IMR-90 (cell line): ENCODE results near the gene UQCRC2. TPM values are rescaled to one million over a fixed set of nuclear protein-coding genes. Genes with fewer than 3 reads are reported as not detected.

Experiments
- ATAC-seq: fragments of 200-7000 bp; cut with Tn5 transposase; 2 replicates; pipeline ENCODE4 v1.9.1; 2020; ENCODE audit warnings: low read depth, mild to moderate bottlenecking, moderate library complexity
- BruUV-seq: library from RNA; stranded (reverse); fragments of 400-500 nt; replicated peaks from 2 replicates; lab custom pipeline; 2021; lab: Mats Ljungman, UMichigan
- CTCF ChIA-PET: fragments of 300-600 bp; formaldehyde crosslinking; extraction: SDS; loops from one replicate; lab custom pipeline; 2021; ENCODE audit warnings: antibody characterized with exemption; lab: Yijun Ruan, JAX
- POLR2A ChIA-PET: fragments of 300-600 bp; sonication (Branson Sonifier 250); formaldehyde crosslinking; loops from one replicate; lab custom pipeline; 2022; ENCODE audit warnings: antibody characterized with exemption; ENCODE audit not compliant: unreplicated experiment; lab: Charles Lee
- DNase-seq: peaks from one replicate; pipeline ENCODE4 v3.0.0; 2013
- H2AFZ ChIP-seq: replicated peaks from 2 replicates; pipeline ENCODE3; 2013; ENCODE audit warnings: low read length, mild to moderate bottlenecking; ENCODE audit not compliant: poor library complexity
- H2AK5ac ChIP-seq: 2 replicates; pipeline ENCODE4 v1.6.1; 2013; ENCODE audit warnings: low read depth, low read length, inconsistent platforms
- H2AK9ac ChIP-seq: replicated peaks from 2 replicates; pipeline ENCODE3; 2013; ENCODE audit warnings: mild to moderate bottlenecking, low read depth, low read length, moderate library complexity; ENCODE audit not compliant: poor library complexity
- H2BK120ac ChIP-seq: 2 replicates; pipeline ENCODE4 v1.6.1; 2013; ENCODE audit warnings: low read depth, low read length, inconsistent platforms
- H2BK15ac ChIP-seq: 3 replicates; pipeline ENCODE4 v1.6.1; 2013; ENCODE audit warnings: low read depth, low read length, inconsistent platforms
- H2BK20ac ChIP-seq: 2 replicates; pipeline ENCODE4 v1.6.1; 2013; ENCODE audit warnings: low read depth, mild to moderate bottlenecking, inconsistent platforms, low read length, moderate library complexity
- H2BK5ac ChIP-seq: 2 replicates; pipeline ENCODE4 v1.6.1; 2013; ENCODE audit warnings: mild to moderate bottlenecking, low read depth, low read length, inconsistent platforms; ENCODE audit not compliant: poor library complexity, severe bottlenecking
- H3K14ac ChIP-seq: replicated peaks from 2 replicates; pipeline ENCODE4 v1.6.1; 2013; ENCODE audit warnings: low read depth, low read length, inconsistent platforms
- H3K18ac ChIP-seq: 2 replicates; pipeline ENCODE4 v1.6.1; 2013; ENCODE audit warnings: low read depth, low read length, control low read depth
- H3K23ac ChIP-seq: 2 replicates; pipeline ENCODE4 v1.6.1; 2013; ENCODE audit warnings: low read depth, low read length, inconsistent platforms
- H3K27ac ChIP-seq: 2 replicates; pipeline ENCODE4 v1.5.1; 2013; ENCODE audit warnings: mild to moderate bottlenecking, control low read depth, low read length; ENCODE audit not compliant: insufficient read depth
- H3K27me3 ChIP-seq: 2 replicates; pipeline ENCODE4 v1.6.1; 2013; ENCODE audit warnings: low read length; ENCODE audit not compliant: control insufficient read depth, insufficient read depth
- H3K36me3 ChIP-seq: 2 replicates; pipeline ENCODE4 v1.6.1; 2013; ENCODE audit warnings: low read length, mixed read lengths; ENCODE audit not compliant: control insufficient read depth, insufficient read depth
- H3K4ac ChIP-seq: 2 replicates; pipeline ENCODE4 v1.6.1; 2013; ENCODE audit warnings: low read depth, low read length, inconsistent platforms
- H3K4me1 ChIP-seq: 2 replicates; pipeline ENCODE4 v1.6.1; 2013; ENCODE audit warnings: low read length, mixed read lengths; ENCODE audit not compliant: control insufficient read depth, insufficient read depth
- H3K4me2 ChIP-seq: 2 replicates; pipeline ENCODE4 v1.6.1; 2013; ENCODE audit warnings: low read depth, mild to moderate bottlenecking, control low read depth, low read length, moderate library complexity
- H3K4me3 ChIP-seq: 2 replicates; pipeline ENCODE4 v1.5.1; 2013; ENCODE audit warnings: low read depth, mild to moderate bottlenecking, control low read depth, low read length, moderate library complexity; ENCODE audit not compliant: insufficient read depth
- H3K56ac ChIP-seq: 2 replicates; pipeline ENCODE4 v1.6.1; 2013; ENCODE audit warnings: low read length, inconsistent platforms; ENCODE audit not compliant: insufficient read depth; ENCODE audit errors: extremely low read depth
- H3K79me1 ChIP-seq, 2 experiments: 2 replicates each; pipeline ENCODE4 v1.6.1; 2013; ENCODE audit warnings: low read length in 2 of 2, inconsistent platforms in 1 of 2, low read depth in 1 of 2
- H3K9ac ChIP-seq: 2 replicates; pipeline ENCODE4 v1.6.1; 2013; ENCODE audit warnings: low read depth, low read length, control low read depth
- H3K9me1 ChIP-seq: 2 replicates; pipeline ENCODE4 v1.6.1; 2013; ENCODE audit warnings: low read length, inconsistent platforms; ENCODE audit not compliant: insufficient read depth
- H3K9me3 ChIP-seq: 2 replicates; pipeline ENCODE4 v1.6.1; 2013; ENCODE audit warnings: low read length; ENCODE audit not compliant: control insufficient read depth, insufficient read depth
- H4K20me1 ChIP-seq: 2 replicates; pipeline ENCODE4 v1.6.1; 2013; ENCODE audit warnings: low read length, inconsistent platforms; ENCODE audit not compliant: insufficient read depth
- H4K5ac ChIP-seq: 2 replicates; pipeline ENCODE4 v1.6.1; 2013; ENCODE audit warnings: mild to moderate bottlenecking, low read depth, low read length, control low read depth
- H4K8ac ChIP-seq, 2 experiments: 2 replicates each; pipeline ENCODE4 v1.6.1; 2013; ENCODE audit warnings: low read depth in 2 of 2, low read length in 2 of 2, control low read depth in 1 of 2, inconsistent platforms in 1 of 2
- H4K91ac ChIP-seq: 2 replicates; pipeline ENCODE4 v1.6.1; 2013; ENCODE audit warnings: low read depth, low read length, inconsistent platforms; ENCODE audit not compliant: insufficient read depth
- POLR2A ChIP-seq: IDR thresholded peaks from 2 replicates; pipeline ENCODE4 v1.6.1; 2012; ENCODE audit warnings: mild to moderate bottlenecking, low read depth, low read length
- RCOR1 ChIP-seq: IDR thresholded peaks from 2 replicates; pipeline ENCODE4 v1.6.1; 2012; ENCODE audit warnings: mild to moderate bottlenecking, low read length, improper control_type of control experiment; ENCODE audit not compliant: insufficient replicate concordance
- SMC3 ChIP-seq: fragments of 150-350 bp; IDR thresholded peaks from 2 replicates; pipeline ENCODE4 v1.6.1; 2016; ENCODE audit warnings: low read depth, mild to moderate bottlenecking, antibody characterized with exemption, low read length, moderate library complexity
- WGBS, 2 experiments: methylation state at CpG; one replicate each; pipeline versions ENCODE4 v1.1.5 to v1.1.7; 2013; ENCODE audit warnings: missing lambda C conversion rate in 2 of 2; ENCODE audit not compliant: insufficient read length in 1 of 2; ENCODE audit errors: extremely low coverage in 2 of 2; 5-methylcytosine and 5-hydroxymethylcytosine counted together
- dilution Hi-C: fragments of 300-500 bp; cut with HindIII; formaldehyde crosslinking; loops from one replicate; pipeline ENCODE4 v1.14.3; 2018; ENCODE audit warnings: low sequenced_read_pairs; ENCODE audit not compliant: unreplicated experiment
- in situ Hi-C: fragments of 300-500 bp; cut with MboI; formaldehyde crosslinking; loops from 3 replicates; pipeline ENCODE4 v1.14.3; 2019; ENCODE audit warnings: low sequenced_read_pairs, inconsistent platforms, mixed read lengths
- intact Hi-C: fragments of 100-400 bp; cut with micrococcal nuclease; formaldehyde crosslinking; loops from 2 replicates; pipeline ENCODE4 v1.10.0; 2022
- polyA plus RNA-seq, 3 experiments: library from polyadenylated mRNA; depleted of rRNA; stranded (reverse); fragments of >200 nt; gene quantifications; 2 replicates each; pipeline ENCODE4 v1.2.3, GENCODE V29; 2012; ENCODE audit warnings: low replicate concordance in 1 of 3
- total RNA-seq: library from RNA; depleted of rRNA; stranded (reverse); fragments of >200 nt; gene quantifications from 2 replicates; pipeline ENCODE4 v1.2.3, GENCODE V29; 2012

The UQCRC2 gene
- total and polyA plus RNA-seq, 2 of the 4 experiments (the other 2 are of a cell fraction), result 191 to 284 TPM

DNA sequence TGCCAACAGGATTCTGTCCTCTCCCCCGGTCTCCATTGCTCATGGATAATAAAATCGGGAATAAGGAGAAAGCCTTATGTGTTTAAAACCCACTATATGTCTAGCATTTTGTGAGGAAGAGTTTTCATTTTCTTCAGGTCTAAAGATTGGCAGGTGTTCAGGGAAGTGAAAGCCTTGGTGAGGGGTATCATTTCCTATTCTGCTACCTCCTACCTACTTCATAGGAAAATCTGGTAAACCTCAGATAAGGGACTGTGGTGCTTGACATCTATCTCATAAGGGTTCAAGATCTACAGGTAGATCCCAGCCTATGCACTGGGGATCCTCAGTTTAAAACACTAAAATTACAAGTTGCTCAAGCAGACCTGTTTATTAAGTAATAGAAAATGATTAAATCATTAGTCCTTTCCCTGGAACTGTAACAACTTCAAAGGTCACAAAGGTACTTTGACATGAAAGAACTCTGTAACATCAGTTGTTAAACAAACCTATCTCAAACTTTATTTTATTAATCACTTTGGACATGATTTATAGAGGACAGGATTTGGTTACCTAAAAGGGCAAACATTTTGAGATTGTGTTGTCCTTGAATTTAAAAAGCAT lies 61.2 kb downstream of the UQCRC2 start:
- Histone ChIP-seq H2AK9ac (no peak overlapping the region), H3K23ac (no peak overlapping the region), H2BK5ac (no peak overlapping the region), H3K4me3 (no peak overlapping the region), H3K18ac (no peak overlapping the region), H2BK120ac (no peak overlapping the region), H3K36me3 (no peaks in the 10 kb centered on the region; the same call in 1 of the 2 replicates), H4K5ac (no peak overlapping the region), H3K27me3 (no peaks in the 10 kb centered on the region), H3K79me1 (peaks cover 18 to 62% of the 10 kb centered on the region in 2 experiments; a peak in 3 of 4 replicates), H3K9me1 (peaks cover 14% of the 10 kb centered on the region), H4K91ac (no peak overlapping the region), H3K56ac (no peak overlapping the region), H3K4me1 (peaks cover 7% of the 10 kb centered on the region), H4K8ac (no peak overlapping the region), H3K4ac (no peak overlapping the region), H2AK5ac (no peak overlapping the region), H3K27ac (no peak overlapping the region), H2AFZ (no peak overlapping the region), H3K9ac (no peak overlapping the region), H4K20me1 (peaks cover 50% of the 10 kb centered on the region), H3K9me3 (no peaks in the 10 kb centered on the region), H2BK20ac (no peak overlapping the region), H3K14ac (no peak overlapping the region), H2BK15ac (no peak overlapping the region), H3K4me2 (no peak overlapping the region)
- dilution Hi-C loops, result no loop called here
- TF ChIP-seq SMC3 (no peak), POLR2A (no peak), RCOR1 (no peak)
- intact Hi-C loops, result no loop called here
- ChIA-PET CTCF (interaction anchor here (1.0 kb wide), 1 partner anchor 174 kb away, joined by 3 read pairs; no protein-coding TSS in a partner anchor), POLR2A (no interaction called here)
- WGBS, 2 experiments, result no CpG with 5 or more reads among the region's 2 CpGs
- no peak for DNase-seq
- in situ Hi-C loops, result no loop called here
- BruUV-seq, result no TSS peak
- no peak for ATAC-seq
